A549 (cell line): ENCODE results near the gene PDCD2L. TPM values are rescaled to one million over a fixed set of nuclear protein-coding genes. Genes with fewer than 3 reads are reported as not detected.

ENCODE experiments used
- ATAC-seq, 2 experiments: fragments of 200-7000 bp in 1 of 2; fragments of >200 bp in 1 of 2; cut with Nextera tagmentation in 1 of 2; cut with Tn5 transposase in 1 of 2; 3 replicates each; pipeline versions ENCODE4 v1.8.0 to v1.9.1; 2018 to 2020; ENCODE audit warnings: mild to moderate bottlenecking in 1 of 2, moderate library complexity in 1 of 2
- CTCF ChIA-PET: fragments of 300-600 bp; sonication (Branson Sonifier 250); formaldehyde crosslinking; extraction: SDS; loops from one replicate; lab custom pipeline; 2021; ENCODE audit warnings: antibody characterized with exemption, inconsistent platforms; lab: Yijun Ruan, JAX
- POLR2A ChIA-PET: fragments of 350-600 bp; formaldehyde crosslinking; extraction: SDS; loops from one replicate; lab custom pipeline; 2021; ENCODE audit warnings: antibody characterized with exemption, inconsistent platforms; lab: Yijun Ruan, JAX
- DNase-seq, 2 experiments: peaks; one replicate each; pipeline versions ENCODE4 v3.0.0 to v3.0.0-alpha.2; 2011 to 2016; ENCODE audit warnings: low read depth in 1 of 2, low spot score in 1 of 2
- FAIRE-seq: peaks from 2 replicates; lab custom pipeline; 2011; peaks lifted over from hg19 to GRCh38; lab: Jason Lieb, UNC
- H3K27ac ChIP-seq, 2 experiments: fragments of >200 bp; sonication (Bioruptor Twin); formaldehyde crosslinking; 3 replicates each; pipeline ENCODE4 v1.5.1; 2016 to 2017
- H3K4me1 ChIP-seq: fragments of >200 bp; sonication (Bioruptor Twin); formaldehyde crosslinking; 3 replicates; pipeline ENCODE4 v1.6.1; 2016
- H3K4me2 ChIP-seq: fragments of >200 bp; sonication (Bioruptor Twin); formaldehyde crosslinking; 3 replicates; pipeline ENCODE4 v1.6.1; 2016
- H3K4me3 ChIP-seq: fragments of >200 bp; sonication (Bioruptor Twin); formaldehyde crosslinking; 3 replicates; pipeline ENCODE4 v1.5.1; 2016
- H3K9me3 ChIP-seq: fragments of >200 bp; sonication (Bioruptor Twin); formaldehyde crosslinking; 3 replicates; pipeline ENCODE4 v1.6.1; 2016
- BCL3 ChIP-seq: fragments of >200 bp; sonication (Bioruptor Twin); formaldehyde crosslinking; IDR thresholded peaks from 3 replicates; pipeline ENCODE4 v1.6.1; 2016
- EHF ChIP-seq: fragments of 250-450 bp; sonication (Bioruptor Pico); IDR thresholded peaks from 2 replicates; pipeline ENCODE4 v1.5.0; 2020; ENCODE audit warnings: mild to moderate bottlenecking
- EHMT2 ChIP-seq: fragments of 200-600 bp; sonication (generic); IDR thresholded peaks from 2 replicates; pipeline ENCODE4 v1.6.1; 2016; ENCODE audit warnings: antibody characterized with exemption, low read depth, mild to moderate bottlenecking, moderate library complexity
- ELK1 ChIP-seq: fragments of 150-350 bp; IDR thresholded peaks from 2 replicates; pipeline ENCODE4 v1.6.1; 2014; ENCODE audit warnings: low read depth, mild to moderate bottlenecking, low read length
- HEYL ChIP-seq: fragments of 250-450 bp; sonication (Bioruptor Pico); IDR thresholded peaks from 2 replicates; pipeline ENCODE4 v1.8.0; 2021; ENCODE audit warnings: mild to moderate bottlenecking, moderate library complexity
- HMGXB4 ChIP-seq: fragments of 250-450 bp; sonication (Bioruptor Pico); IDR thresholded peaks from 2 replicates; pipeline ENCODE4 v1.5.0; 2021; ENCODE audit warnings: mild to moderate bottlenecking, moderate library complexity, borderline replicate concordance
- JUNB ChIP-seq: fragments of >200 bp; sonication (Bioruptor Twin); formaldehyde crosslinking; IDR thresholded peaks from 2 replicates; pipeline ENCODE4 v1.6.1; 2016
- MAZ ChIP-seq: fragments of 150-350 bp; IDR thresholded peaks from 2 replicates; pipeline ENCODE4 v1.6.1; 2014; ENCODE audit warnings: antibody characterized with exemption, low read depth, low read length, borderline replicate concordance
- NR3C1 ChIP-seq: fragments of >200 bp; sonication (Bioruptor Twin); formaldehyde crosslinking; IDR thresholded peaks from 3 replicates; pipeline ENCODE4 v1.6.1; 2017
- PHF8 ChIP-seq: fragments of 200-600 bp; sonication (generic); IDR thresholded peaks from 2 replicates; pipeline ENCODE4 v1.6.1; 2016; ENCODE audit warnings: low read depth, mild to moderate bottlenecking, antibody characterized with exemption, moderate library complexity, borderline replicate concordance
- REST ChIP-seq: fragments of 200-600 bp; sonication (generic); IDR thresholded peaks from 2 replicates; pipeline ENCODE4 v1.6.1; 2016; ENCODE audit warnings: antibody characterized with exemption, mild to moderate bottlenecking, moderate library complexity
- RFX5 ChIP-seq: fragments of 450-650 bp; IDR thresholded peaks from 2 replicates; pipeline ENCODE4 v1.7.1; 2014; ENCODE audit warnings: antibody characterized with exemption, mild to moderate bottlenecking, moderate library complexity
- TFCP2L1 ChIP-seq: fragments of 250-450 bp; sonication (Bioruptor Pico); IDR thresholded peaks from 2 replicates; pipeline ENCODE4 v1.5.0; 2021; ENCODE audit warnings: mild to moderate bottlenecking
- TP53 ChIP-seq: fragments of 250-450 bp; sonication (Bioruptor Pico); IDR thresholded peaks from 2 replicates; pipeline ENCODE4 v1.5.0; 2021; ENCODE audit warnings: mild to moderate bottlenecking, moderate library complexity
- ZC3H11A ChIP-seq: fragments of 450-650 bp; IDR thresholded peaks from 2 replicates; pipeline ENCODE4 v1.6.1; 2014; ENCODE audit warnings: antibody characterized with exemption, mild to moderate bottlenecking
- ZSCAN20 ChIP-seq: fragments of 250-450 bp; sonication (Bioruptor Pico); IDR thresholded peaks from 2 replicates; pipeline ENCODE4 v1.8.0; 2022; ENCODE audit warnings: mild to moderate bottlenecking, moderate library complexity
- WGBS: methylation state at CpG from one replicate; pipeline ENCODE4 v1.1.6; 2017; ENCODE audit errors: missing lambda C conversion rate; 5-methylcytosine and 5-hydroxymethylcytosine counted together
- polyA plus RNA-seq, 4 experiments: library from polyadenylated mRNA; depleted of rRNA in 3 of 4; stranded (reverse); fragments of >200 nt; fragmentation: RNase III in 1 of 4; extraction: RNeasy Plus Mini Kit Qiagen cat#74134 plus additional on column Dnase treatment in 1 of 4; gene quantifications; 2 replicates in 3 of 4; 3 replicates in 1 of 4; pipeline ENCODE4 v1.2.3, GENCODE V29; 2011 to 2017

PDCD2L gene
- polyA plus RNA-seq, 2 of the 4 experiments (the other 2 are of a cell fraction), result 31.5 to 68.9 TPM

GRCh38 chr19:34428549-34429285 is 24.5 kb downstream of the PDCD2L start (continued):
- TF ChIP-seq HMGXB4, result peak; percentile 76; the same call in 1 of the 2 replicates
- no peak for TF ChIP-seq RFX5
- TF ChIP-seq, all 56 proteins: peak for 10

- CTCF ChIA-PET, result interaction anchor here (0.6 to 1.6 kb wide), 6 partner anchors 9 to 1194 kb away, joined by 3 to 6 read pairs (median 3); no protein-coding TSS in a partner anchor
- FAIRE-seq (no peak), DNase-seq (no peak), ATAC-seq (no peak)
- TF ChIP-seq MAZ (no peak), JUNB (no peak), PHF8 (no peak), TP53 (CRISPR knock-in tag) (no peak), NR3C1 (no peak), BCL3 (no peak), TFCP2L1 (CRISPR knock-in tag) (no peak), RFX5 (no peak), EHMT2 (no peak), ELK1 (no peak), REST (no peak), HMGXB4 (no peak), ZSCAN20 (no peak), EHF (CRISPR knock-in tag) (no peak), ZC3H11A (no peak), HEYL (CRISPR knock-in tag) (no peak)
- Histone ChIP-seq H3K4me3 (peak overlapping the region; percentile 78), H3K9me3 (no peaks in the 10 kb centered on the region), H3K27ac (peak overlapping the region in 1 of 2 experiments; percentile 94; a peak in 4 of 6 replicates), H3K4me1 (peaks cover 24% of the 10 kb centered on the region), H3K4me2 (peak overlapping the region; percentile 86)
- POLR2A ChIA-PET, result no interaction called here
- 63% methylated on average over 9 of the region's 9 CpGs for WGBS
These were observed 25.4 kb downstream of the PDCD2L start for GRCh38 chr19:34429553-34429952.
